ENCODE data around the gene SLC9A9.

Gene SLC9A9

DNA sequence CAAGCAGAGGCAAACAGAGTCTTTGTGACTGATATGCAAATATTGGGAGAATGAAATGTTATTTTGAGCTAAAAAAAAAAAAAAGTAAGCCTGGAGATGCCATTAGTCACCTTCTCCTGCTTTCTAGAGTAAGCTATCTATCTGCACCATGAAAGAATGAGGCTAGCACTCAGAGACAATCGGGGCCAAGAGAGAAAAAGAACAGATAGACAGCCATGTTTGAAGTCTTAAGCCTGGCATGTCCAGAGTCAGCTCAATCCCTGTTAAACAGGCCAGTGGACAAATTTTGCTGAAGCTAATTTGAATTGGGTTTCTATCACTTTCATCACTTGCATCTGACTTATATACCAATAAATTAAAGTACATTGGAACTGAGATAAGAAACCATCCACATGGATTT, 204.4 kb downstream of the SLC9A9 start:
- no peak for DNase-seq (ENCODE audit: low read depth)

DNA sequence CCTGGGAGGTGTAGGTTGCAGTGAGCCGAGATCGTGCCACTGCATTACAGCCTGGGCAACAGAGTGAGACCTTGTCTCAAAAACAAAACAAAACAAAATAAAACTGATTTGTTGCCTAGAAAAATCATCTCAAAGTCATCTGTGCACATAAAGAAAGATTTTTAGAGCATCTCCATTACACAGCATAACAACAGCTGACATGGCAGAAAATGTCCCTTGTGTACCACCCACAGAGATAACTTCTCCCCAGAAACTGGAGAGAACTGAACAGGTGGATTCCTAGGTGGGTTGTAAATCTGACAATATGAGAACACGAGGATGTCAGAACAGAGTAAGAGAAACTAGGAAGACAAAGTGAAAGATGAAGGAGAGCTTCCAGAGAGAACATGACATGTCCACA, 207.5 kb downstream of the SLC9A9 start:
- no peak for DNase-seq (ENCODE audit: low read depth)

DNA sequence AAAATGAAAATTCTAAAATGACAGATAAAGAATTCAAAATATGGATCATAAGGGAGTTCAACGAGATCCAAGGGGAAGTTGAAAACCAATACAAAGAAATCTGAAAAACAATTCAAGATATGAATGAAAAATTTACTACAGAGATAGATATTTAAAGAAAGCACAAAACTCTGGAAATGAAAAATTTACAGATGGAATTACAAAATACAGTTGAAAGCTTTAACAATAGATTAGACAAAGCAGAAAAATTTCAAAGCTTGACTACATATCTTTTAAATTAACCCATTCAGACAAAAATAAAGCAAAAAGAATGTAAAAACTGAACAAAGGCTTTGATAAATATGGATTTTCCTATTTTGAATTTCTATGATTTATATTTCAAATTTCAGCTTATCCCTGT, 211.1 kb downstream of the SLC9A9 start:
- no peak for DNase-seq (ENCODE audit: low read depth)

DNA sequence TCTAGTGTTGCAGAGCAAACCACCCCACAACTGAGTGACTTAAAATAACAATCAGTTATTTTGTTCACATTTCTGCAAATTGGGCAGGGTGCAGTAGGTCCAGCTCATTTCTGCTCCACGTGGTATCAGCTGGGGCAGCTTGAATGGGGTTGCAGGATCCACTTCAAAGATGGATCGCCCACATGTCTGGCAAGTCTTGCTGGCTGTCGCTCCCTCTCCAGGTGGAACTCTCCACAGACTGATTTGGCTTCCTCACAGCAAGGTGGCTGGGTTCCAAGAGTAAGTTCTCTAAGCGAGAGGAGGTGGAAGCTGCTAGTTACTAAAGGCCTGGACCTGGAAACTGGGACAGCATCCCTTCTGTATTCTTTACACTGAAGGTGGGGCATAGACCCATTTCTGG, 213.3 kb downstream of the SLC9A9 start:
- no peak for DNase-seq (ENCODE audit: low read depth)

DNA sequence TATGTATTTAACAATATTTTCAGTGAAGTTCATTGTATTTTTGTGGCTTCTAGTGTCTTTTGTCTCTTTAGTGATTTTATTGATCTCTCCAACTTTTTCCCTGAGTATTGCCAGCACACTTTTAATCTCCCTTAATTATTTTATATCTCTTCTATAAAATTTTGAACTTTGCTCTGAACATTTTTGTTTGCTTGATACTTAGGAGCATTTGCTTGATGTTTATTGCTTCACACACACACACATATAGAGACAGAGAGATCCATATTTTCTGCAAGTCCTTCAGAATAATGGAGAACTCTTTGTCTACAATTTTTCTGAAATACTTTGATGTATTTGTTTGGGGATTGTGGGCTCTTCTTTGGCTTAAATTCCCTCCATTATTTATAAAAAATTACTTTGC, 213.8 kb downstream of the SLC9A9 start:
- DNase-seq (ENCODE audit: low read depth), result no peak

DNA sequence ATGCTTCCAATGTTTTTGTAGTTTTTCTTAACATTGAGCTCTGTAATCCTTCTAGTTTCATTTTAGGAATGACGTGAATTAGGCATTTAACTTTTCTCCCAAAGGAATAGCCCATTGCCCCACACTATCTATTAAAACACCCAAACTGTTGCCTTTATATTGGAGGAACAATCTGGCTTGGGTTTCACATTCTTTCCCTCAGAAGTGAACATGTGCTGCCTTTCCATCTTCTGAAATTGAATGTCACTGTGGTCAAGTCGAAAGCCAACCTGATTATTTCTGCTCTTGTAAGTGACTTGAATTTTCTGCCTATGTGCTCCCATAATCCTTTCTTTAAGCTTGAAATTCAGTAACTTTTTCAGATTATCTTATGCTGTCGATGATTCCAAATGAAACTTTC, 214.5 kb downstream of the SLC9A9 start:
- no peak for DNase-seq (ENCODE audit: low read depth)

DNA sequence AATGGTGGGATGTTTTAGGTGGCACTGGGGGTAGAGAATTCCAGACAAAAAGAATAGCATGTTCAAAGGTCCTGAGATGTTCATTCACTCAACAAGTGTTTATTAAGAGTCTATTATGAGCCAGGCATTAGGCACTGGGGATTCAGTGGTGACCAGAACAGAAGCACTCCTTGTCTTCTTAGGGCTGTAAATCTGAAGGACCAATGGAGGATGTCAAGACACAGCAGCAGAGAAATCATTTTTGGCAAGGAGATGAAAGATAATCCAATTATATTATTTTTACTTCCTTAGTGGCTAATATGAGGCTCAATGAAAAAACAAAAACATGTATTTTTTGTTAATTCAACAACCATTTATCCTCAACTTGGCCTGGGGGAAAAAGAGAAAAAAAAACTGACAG, 218.5 kb downstream of the SLC9A9 start:
- DNase-seq (ENCODE audit: low read depth), result no peak

DNA sequence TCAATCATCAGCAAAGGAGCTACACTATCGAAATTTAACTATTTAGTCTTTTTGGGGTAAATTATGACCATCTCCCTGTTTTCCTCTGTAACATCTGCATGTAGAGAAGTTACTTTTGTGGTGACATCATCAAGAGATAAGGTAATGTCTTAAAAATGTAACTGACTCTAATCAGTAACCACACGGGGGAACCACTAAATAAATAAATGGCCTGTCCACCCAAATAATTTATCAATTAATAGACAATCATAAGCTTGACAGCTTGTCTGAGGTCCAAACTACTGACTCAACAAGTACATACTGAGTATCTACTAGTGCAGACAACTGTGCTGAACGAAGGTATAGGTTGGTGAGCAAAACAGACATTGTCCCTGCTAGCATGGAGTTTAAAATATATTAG, 219.3 kb downstream of the SLC9A9 start:
- no peak for DNase-seq (ENCODE audit: low read depth)

DNA sequence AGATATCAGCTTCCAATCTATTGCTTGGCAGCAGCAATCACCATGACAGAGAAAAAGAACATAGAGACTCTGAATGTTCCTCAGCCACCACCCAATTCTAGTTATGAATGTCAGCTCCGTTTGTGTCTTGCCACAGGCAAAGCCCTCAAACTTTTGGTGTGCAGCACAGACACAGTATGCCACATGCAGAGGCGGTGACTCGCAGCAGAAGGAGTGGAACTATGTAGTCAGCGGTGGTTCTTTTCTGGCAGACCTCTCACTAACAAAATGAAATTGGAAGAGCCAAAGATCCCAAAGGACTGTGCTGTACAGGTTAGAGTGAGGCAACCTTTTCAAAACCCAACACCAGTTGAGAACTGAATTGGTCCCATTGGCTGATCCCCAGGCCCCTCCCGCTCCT, 220.9 kb downstream of the SLC9A9 start:
- no peak for DNase-seq (ENCODE audit: low read depth)

DNA sequence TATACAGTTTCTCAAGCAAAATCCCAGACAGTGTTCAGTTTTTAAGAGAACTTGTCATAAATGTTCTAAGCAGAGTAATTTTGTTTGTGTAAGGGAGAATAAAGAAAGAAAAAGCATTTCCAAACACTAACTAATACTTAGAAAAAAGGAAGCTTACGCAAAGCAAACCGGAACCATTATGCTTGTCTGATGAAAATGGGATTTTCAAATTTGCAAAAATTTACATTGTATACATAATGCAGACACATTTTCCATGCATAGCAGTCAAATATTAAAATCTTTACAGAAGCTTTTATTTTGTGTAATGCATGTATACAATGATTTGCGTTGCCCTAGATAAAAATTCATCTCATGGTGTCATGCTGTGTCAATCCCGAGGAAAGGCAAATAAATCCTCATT, 229.0 kb downstream of the SLC9A9 start:
- no peak for DNase-seq (ENCODE audit: low read depth)

DNA sequence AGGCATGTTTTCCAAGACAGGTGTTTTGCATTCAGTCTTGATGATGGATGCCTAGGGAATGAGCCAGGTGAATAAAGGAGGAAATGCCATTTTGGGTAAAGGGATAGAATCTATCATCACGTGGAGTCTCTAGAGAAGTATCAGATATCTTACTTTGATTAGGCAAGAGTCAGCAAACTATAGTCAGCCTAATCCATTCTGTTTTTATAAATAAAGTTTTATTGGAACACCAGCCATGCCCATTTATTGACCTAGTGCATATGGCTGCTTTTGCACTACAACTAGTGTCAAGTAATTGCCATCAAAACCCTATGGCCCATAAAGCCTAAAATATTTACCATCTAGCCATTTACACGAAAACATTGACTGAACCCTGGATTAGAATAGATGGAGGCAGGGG, 231.2 kb downstream of the SLC9A9 start:
- DNase-seq (ENCODE audit: low read depth), result no peak

DNA sequence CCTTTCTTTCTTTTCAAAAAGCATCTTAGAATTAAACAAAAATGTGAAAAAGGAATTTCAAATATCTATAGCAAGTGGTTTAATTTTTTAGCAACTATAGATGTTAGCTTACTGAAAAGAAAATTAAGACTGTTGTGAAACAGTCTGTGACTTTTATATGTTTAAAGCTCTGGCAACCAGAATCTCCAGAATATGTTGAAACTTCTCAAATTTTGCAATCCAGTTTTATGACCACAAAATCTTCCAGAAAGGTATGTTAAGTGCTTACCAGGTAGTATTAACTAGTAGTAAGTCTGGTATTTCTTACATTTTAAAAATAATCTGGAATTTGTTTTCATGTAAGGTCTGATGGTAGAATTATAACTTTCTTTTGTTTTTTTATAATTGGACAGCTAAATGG, 235.0 kb downstream of the SLC9A9 start:
- DNase-seq (ENCODE audit: low read depth), result no peak

DNA sequence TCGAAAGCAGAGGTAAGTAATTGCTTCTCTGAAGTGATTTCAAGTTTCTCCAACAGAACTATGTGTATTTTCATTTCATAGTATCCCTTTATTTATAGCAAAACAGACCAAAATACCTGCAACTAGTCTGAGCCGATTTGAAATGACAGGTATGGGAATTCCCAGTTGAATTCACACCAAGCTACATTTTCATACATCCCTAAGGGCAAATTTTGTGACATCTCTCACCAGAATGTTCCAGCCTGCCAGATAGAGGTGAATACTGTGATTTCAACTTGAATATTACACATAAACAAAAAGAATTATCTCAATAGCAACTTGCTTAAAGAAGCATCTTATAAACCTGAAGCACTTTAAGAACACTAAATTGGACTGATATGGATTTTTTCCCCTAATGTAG, 235.7 kb downstream of the SLC9A9 start:
- DNase-seq (ENCODE audit: low read depth), result no peak

DNA sequence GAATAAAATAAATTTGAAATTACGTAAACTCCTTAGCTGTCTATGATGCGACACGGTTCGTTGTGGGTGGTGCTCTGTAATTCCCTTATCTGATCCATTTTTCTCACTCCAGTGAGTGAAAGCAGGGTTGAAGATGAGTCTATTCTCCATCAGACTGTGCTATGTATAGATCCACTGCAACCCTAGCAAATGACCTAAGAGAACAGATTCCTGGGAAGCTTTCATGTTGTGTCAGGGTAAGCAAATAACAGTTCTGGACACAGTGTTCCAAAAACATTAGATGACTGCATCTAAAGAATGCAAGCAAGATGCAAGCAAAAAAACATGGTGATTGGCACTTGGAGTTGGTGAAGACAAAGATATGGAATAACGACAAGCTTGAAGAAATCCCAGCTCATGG, 239.3 kb downstream of the SLC9A9 start:
- no peak for DNase-seq (ENCODE audit: low read depth)

DNA sequence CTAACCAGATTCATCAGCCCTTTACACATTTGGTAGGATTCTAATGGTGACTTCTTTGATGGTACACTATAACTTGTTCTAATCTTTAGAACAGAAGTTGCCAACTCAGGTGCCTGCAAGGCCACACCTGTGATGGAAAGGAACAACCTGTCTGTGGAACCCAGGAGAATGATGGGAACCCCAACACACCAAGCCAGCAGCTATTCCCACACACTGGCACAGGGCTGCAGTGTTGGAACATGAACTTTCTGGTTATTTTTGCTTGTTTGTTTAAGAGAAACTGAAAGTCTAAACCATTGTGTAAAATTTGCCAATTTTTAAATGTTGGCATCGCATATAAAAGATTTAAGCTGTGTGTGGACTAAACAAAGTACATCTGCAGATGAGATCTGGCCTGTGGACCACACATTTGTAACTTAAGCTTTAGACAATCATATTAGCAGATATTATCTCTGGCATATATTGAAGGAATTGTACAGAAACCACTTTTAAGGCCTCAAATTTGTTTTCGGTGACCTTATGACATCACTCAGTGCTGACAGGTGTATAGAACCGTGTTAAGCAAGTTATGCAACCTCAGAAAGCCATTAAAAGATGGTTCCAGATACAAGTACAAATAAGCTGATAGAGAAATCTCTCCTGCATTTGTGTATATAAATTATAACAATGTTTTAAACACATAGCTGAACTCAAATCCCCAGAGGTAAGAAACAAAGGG, 242.9 kb downstream of the SLC9A9 start:
- no peak for DNase-seq (ENCODE audit: low read depth)

DNA sequence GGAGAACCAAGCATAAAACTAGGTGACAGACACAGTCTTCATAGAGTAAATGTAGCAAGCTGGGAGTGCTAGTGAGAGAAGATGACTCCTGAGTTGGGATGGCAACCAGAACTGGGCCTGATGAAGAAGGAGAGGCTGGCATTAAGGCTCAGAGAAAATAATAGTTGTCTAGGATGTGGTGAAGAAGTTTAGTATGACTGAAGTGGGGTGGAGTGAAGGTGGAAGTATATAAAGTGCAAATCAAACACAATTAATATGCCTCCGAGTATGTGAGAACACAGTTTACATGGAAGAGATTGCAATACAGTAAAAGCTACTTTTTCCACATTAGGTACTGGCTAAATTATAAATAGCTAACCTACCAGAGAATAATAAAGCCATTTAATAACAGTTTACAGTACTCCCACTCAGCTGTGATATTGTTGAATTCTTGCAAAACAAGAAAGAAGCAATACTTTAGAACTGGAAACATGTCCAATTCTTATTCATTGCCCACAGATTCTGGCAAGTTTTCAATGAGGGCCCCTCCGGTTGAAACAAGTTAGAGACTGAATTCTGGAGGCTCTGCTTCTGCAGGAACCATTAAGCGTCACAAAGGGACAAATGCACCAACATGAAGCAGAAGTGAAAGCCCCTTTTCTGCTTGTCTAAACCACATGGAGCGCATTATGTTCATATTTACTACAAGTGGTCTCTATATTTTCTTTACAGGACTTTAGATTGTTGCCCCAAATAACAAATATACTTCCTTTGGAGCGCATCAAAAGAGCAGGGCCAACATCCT, 243.7 kb downstream of the SLC9A9 start:
- DNase-seq (ENCODE audit: low read depth), result no peak

DNA sequence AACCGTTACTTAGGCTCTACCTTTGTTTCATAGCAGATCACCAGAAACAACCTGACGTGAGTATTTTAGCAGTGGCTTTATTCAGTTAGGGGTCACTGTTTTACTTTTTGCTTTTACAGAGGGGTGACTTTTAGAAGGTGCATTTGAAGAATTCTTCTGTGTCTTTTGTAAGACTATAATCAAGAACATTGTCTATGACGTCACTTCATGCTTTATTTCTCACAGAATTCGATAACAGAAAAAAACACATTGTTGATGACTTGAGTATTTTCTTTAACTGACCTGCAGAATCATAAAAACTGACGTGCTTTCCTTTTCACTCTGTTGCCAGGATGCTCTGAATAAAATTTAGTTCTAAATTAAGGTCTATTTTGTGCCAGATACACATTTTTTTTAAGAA, 244.5 kb downstream of the SLC9A9 start:
- DNase-seq (ENCODE audit: low read depth), result no peak

DNA sequence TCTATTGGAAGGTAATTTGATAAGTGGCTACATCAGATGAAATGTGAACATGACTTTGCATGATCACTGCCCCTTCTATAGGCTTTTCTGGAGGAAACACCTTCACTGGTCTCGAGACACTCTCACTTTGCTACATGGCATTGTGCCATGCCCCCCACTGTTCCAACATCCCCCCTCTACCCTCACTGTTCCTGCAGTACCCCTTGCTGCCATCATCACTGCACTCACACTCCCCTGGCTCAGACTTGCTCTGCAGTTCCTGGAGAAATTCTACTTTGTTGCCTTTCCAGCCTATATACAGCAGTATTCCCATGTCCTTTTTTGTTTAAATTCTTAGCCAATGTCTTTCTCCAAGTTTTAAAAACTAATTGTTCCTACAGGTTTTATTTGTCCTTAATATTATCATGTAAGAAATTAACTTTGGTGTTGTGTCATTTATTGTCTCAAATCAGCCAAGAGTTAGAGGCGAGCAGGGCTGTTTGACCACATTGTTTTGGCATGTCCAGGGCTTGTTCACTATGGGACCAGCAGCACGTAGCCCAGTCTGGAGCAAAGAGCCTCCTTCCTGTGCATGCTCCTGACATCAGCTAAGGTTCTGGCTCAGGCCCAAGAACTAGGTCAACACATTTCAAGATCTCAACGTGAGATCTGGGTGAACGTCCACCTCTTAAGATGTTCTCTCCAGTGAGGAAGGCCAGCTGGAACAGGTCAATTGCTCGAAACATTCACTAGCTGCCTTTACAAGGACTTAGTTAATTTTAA, 246.4 kb downstream of the SLC9A9 start:
- no peak for DNase-seq (ENCODE audit: low read depth)

DNA sequence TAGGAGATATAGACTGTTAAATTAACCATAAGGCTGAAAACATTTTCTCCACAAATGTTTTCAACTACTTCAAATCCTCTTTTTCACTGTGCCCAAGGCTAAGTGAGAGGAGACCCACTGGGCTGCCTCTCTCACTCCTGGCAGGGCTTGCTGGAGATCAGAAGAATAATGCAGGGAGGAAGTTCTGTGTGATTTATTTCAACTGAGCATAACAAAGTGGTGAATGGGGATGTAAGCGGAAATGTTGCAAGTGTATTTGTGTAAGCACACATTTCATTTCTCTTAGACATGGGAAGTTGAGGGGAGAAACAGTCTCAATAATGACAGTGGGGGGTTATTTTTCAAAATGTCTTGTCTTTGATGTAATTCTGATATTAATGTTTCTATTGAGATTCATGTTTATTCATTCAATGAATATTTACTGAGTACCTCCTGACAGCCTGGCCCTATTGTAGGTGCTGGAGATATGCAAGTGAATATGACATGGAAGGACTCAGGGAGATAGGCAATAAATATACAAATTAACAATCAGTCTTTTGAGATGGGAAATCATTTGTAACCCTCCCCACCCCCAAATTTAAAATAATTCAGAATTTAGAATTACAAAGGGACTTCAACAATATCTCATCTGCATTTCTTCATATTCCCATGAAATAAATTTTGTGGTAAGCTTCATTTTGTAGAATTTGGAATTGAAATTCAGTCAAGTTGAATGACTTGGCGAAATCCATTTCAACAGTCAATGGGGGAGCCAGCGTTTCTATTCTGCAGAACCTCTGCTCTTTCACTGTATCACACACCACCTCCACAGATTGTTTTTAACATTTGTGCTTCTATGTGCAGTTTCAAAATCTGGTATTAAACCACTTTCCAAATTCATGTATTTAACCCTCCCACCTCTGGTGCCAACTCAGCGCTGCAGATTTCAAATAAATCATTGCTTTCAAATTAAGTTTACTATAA, 247.2 kb downstream of the SLC9A9 start:
- DNase-seq (ENCODE audit: low read depth), result no peak

DNA sequence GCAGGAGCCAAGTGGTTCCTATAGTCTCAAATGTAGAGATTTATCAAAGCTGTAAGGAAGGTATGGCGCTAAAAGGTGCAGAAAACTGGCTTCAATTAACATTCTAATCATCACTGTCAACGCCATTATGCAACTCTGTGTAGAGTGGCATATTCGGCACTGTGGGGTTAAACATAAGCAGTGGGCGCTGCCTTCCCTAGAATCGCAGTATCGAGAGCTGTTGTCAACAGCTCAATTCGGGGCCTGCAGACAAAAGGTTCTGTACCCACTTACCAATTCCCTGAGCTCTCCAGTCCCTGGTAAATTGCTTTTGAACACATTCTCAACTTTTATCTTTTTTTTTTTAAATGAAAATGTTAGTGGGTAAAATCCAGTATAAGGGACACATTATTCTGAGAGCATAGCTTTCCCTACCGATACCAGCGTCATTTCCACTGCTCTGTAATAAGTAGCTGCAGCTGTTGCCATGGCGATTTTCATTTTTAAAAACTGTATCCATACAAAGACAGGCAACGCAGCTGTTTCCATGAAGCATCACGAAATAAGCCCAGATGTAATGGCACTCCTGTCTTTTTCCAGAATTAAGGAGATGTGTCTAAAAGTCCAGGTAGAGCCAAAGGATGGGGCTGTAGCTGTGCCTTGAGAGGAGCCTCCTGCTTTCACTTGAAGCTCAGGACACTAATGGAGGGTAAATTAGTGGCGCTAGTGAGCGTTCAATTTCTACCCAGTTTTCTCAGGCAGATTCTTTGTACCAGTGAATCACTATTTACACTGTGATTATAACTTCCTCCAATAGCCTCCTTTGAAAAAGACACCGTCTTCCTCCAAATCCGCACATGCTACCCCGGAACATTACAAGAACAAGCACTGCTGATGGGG, 250.3 kb downstream of the SLC9A9 start:
- no peak for DNase-seq (ENCODE audit: low read depth)

Measured in stimulated activated CD8-positive, alpha-beta memory T cell treated with anti-CD3 and anti-CD28 coated beads, Interleukin-15, amount 100 ng/mL, for 24 hours (primary cell).